Suprapubic skin (tissue), 3 donors: ENCODE measurements around the gene RPL5.

Source experiments
- CTCF ChIP-seq, 2 donors: fragments of 200-600 bp in 1 of 2; fragments of 450-650 bp in 1 of 2; sonication (generic) in 1 of 2; IDR thresholded peaks; one replicate each; pipeline ENCODE4 v1.5.1; 2016 to 2019; ENCODE audit warnings: antibody characterized with exemption in 2 of 2, mild to moderate bottlenecking in 1 of 2, moderate library complexity in 1 of 2
- EP300 ChIP-seq: sonication (generic); formaldehyde crosslinking; IDR thresholded peaks from one replicate; pipeline ENCODE4 v1.6.1; 2017; ENCODE audit warnings: antibody characterized with exemption
- POLR2A ChIP-seq, 2 donors: fragments of 450-650 bp; IDR thresholded peaks; one replicate each; pipeline ENCODE4 v1.6.1; 2017; ENCODE audit warnings: antibody characterized with exemption in 2 of 2, mild to moderate bottlenecking in 2 of 2, moderate library complexity in 2 of 2

- TF ChIP-seq POLR2A (IDR thresholded peaks at IDR 0.05) (no peak), EP300 (no peak), CTCF (IDR thresholded peaks at IDR 0.05) (no peak)
These were observed 12.6 kb downstream of the RPL5 start for GRCh38 chr1:92844439-92844838.
